ENCODE results near the gene LILRA5.
"Not testable (repeated sequence)": the region's sequence is repeated elsewhere in the genome, so short reads cannot be mapped to it uniquely, and the experiment has no call there.

Gene LILRA5

DNA sequence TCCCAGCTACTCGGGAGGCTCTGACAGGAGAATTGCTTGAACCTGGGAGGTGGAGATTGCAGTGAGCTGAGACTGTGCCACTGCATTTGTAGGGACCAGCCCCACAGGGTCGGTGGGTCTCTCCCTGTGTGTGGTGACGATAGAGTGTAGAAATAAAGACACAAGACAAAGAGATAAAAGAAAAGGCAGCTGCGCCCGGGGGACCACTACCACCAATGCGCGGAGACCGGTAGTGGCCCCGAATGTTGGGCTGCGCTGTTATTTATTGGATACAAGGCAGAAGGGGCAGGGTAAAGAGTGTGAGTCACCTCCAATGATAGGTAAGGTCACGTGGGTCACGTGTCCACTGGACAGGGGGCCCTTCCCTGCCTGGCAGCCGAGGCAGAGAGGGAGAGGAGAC, 9.3 kb upstream of the LILRA5 start:
- not testable (repeated sequence) for H3K27me3 Mint-ChIP-seq; H3K4me3 Mint-ChIP-seq; H3K9me3 Mint-ChIP-seq (ENCODE audit: low read depth); H3K27ac Mint-ChIP-seq; H3K36me3 Mint-ChIP-seq
- H3K4me1 Mint-ChIP-seq (ENCODE audit: low read depth): peaks cover 13% of the 10 kb centered on the region

DNA sequence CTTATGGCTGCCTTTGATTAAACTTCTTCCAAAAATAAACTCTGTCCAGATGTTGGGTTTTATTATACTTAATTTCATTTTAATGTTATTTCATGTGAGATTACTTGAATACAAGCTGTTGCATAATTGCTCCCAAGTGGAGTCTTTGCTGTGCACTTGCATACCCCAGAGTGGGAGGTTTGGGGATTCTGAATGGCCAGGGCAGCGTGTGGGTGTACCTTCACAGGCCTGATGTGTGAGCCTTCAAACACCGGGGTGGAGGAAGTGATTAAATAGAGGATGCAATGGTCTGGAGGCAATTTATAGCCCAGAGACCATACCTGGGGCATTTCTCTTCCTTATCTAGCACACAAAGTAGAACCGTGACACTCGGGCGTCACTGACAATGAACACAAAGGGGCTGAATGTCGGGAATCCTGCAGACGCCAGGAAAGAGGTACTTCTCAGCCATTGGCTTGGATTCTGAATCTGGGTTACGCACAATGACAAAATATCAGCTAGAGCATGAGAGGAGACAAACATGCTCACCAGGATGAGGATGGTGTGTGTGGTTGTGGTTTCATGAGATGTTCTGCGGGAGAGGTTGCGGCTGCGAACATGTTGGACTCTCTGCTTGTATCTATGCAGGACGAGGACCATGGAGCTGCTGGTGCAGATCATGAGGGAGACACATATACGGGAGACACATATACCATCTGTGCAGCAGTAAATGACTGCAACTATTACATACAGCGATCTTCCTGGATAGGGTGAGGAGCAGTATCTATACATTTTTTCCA, 7.1 kb upstream of the LILRA5 start:
- Mint-ChIP-seq H3K36me3 (no peaks in the 10 kb centered on the region), H3K4me1 (ENCODE audit: low read depth) (no peaks in the 10 kb centered on the region), H3K27me3 (peaks cover 4% of the 10 kb centered on the region), H3K4me3 (no peak overlapping the region), H3K27ac (no peak overlapping the region), H3K9me3 (ENCODE audit: low read depth) (no peaks in the 10 kb centered on the region)

DNA sequence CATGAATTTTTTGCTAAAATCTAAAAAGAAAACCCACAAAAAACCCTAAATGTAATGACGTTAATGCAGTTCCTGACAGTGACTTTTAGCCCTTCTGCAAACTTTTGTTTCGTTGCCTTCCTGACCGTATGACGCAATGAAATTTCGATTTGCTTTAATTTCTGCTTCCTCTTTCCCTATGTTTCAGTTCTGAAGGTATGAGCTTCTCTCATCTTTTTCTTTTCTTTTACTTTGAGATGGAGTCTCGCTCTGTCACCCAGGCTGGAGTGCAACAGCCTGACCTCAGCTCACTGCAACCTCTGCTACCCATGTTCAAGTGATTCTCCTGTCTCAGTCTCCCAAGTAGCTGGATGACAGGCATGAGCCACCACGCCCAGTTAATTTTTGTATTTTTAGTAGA, 6.1 kb upstream of the LILRA5 start:
- no peaks in the 10 kb centered on the region for H3K4me1 Mint-ChIP-seq (ENCODE audit: low read depth)
- H3K9me3 Mint-ChIP-seq (ENCODE audit: low read depth): no peaks in the 10 kb centered on the region
- peaks cover 7% of the 10 kb centered on the region for H3K27me3 Mint-ChIP-seq
- no peak overlapping the region for H3K27ac Mint-ChIP-seq
- H3K4me3 Mint-ChIP-seq: no peak overlapping the region
- H3K36me3 Mint-ChIP-seq: no peaks in the 10 kb centered on the region

DNA sequence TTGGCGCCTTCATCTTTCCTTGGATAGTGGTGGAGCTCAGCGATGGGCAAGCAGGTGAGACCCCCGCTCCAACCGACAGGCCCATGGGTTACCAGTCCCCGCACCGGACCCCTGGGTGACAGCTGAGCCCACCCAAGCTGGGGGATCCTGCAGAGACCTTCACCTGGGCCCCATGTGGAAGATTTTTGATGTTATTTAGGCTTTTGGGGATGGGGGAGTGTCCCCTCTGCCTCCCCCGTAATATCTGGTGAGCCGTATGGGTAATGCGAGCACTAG, 4.9 kb upstream of the LILRA5 start:
- Mint-ChIP-seq H3K27me3 (peaks cover 13% of the 10 kb centered on the region), H3K27ac (no peak overlapping the region), H3K4me3 (no peak overlapping the region), H3K9me3 (ENCODE audit: low read depth) (no peaks in the 10 kb centered on the region), H3K4me1 (ENCODE audit: low read depth) (no peaks in the 10 kb centered on the region), H3K36me3 (no peaks in the 10 kb centered on the region)

DNA sequence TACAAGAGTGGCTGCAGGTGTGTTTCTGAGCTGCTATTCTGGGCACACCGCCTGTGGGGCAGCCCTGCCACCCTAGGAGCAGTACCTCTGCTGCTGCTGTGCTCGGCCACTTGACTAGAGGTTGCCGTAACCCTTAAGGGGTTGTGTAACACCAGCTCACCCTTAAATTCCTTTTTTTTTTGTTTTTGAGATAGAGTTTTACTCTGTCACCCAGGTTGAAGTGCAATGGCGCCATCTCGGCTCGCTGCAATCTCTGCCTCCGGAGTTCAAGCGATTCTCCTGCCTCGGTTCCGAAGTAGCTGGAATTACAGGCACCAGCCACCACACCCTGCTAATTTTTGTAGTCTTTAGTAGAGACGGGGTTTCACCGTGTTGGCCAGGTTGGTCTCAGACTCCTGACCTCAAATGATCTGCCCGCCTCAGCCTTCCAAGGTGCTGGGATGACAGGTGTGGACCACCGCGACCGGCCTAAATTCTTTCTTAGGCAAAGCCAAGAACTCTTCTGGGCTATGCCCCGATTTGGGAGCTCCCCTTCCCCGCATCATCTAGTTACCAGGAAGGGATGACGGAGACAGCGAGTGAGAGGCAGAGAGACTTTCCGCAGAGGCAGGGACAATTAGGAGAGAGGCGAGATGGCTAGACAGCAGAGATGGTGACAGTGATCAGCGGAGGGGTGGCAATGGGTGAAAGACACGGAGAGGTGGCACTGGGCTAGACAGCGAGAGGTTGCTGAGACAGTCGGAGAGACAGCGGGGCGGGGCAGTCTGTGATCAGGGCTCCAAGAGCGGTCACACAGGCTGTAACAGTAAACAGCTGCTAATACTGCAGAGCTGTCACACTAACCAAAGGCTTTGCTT, 4.4 kb upstream of the LILRA5 start:
- no peaks in the 10 kb centered on the region for H3K4me1 Mint-ChIP-seq (ENCODE audit: low read depth)
- no peaks in the 10 kb centered on the region for H3K36me3 Mint-ChIP-seq
- H3K9me3 Mint-ChIP-seq (ENCODE audit: low read depth): no peaks in the 10 kb centered on the region
- no peak overlapping the region for H3K27ac Mint-ChIP-seq
- no peak overlapping the region for H3K4me3 Mint-ChIP-seq
- peaks cover 14% of the 10 kb centered on the region for H3K27me3 Mint-ChIP-seq

DNA sequence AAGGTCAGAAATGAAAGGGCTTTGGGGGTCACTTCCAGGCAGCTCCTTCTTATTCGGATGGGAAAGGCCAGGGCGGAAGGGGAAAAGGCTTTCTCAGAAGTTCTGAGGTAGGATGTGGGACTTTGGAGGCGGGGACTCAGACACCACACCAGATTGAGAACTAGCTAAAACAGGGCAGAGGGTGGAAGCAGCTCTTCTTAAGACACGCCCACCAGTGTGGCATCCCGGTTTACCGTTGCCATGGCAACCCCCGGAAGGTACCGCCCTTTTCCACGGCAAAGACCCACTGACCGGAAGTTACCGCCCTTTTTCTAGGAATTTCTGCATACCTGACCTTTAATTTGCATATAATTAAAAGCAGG, 3.8 kb upstream of the LILRA5 start:
- peaks cover 14% of the 10 kb centered on the region for H3K27me3 Mint-ChIP-seq

DNA sequence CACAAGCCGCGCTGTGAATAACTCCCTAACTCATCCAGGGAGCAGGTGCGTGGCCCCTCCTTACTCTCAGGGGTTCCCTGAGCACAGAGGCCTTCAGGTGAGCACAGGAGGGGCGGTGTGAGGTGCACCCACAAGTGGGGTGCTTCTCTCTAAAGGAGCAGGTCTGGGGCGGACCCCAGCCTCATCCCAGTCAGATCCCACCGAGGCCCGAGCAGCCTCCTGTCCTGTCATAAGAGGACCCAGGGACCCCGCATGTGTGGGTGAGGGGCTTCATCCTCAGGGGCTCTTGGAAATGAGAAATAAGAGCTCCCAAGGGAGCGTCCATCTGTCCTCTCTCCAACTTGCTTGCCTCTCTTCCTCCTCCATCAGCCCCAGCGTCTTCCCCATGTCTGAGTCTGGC, 3.0 kb upstream of the LILRA5 start:
- Mint-ChIP-seq H3K4me1 (ENCODE audit: low read depth) (no peaks in the 10 kb centered on the region), H3K36me3 (no peaks in the 10 kb centered on the region), H3K4me3 (no peak overlapping the region), H3K27ac (no peak overlapping the region), H3K27me3 (peaks cover 15% of the 10 kb centered on the region), H3K9me3 (ENCODE audit: low read depth) (no peaks in the 10 kb centered on the region)

More for the DNA sequence above, 3.8 kb upstream of the LILRA5 start:
- Mint-ChIP-seq H3K9me3 (ENCODE audit: low read depth) (no peaks in the 10 kb centered on the region), H3K4me3 (no peak overlapping the region), H3K27ac (no peak overlapping the region), H3K4me1 (ENCODE audit: low read depth) (no peaks in the 10 kb centered on the region), H3K36me3 (no peaks in the 10 kb centered on the region)

DNA sequence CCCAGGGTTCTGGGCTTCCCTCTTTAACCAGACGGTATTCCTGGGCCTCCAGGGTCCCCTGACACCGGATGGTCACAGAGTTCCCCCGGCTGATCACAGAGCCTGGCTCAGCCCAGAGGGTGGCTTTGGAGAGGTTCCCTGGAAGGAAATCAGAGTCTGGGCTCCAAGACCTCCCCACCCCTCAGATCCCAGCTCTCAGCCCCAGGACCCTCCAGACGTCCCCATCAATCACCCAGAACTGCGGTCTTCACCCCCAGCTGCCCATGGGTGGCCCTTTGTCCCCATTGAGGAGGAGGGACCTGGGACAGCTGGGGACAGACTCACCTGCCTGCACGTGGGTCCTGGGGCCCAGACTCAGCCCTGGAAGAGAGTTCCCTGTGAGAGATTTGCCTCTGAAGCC, 955 bp downstream of the LILRA5 start:
- Mint-ChIP-seq H3K4me3 (no peak overlapping the region), H3K36me3 (no peaks in the 10 kb centered on the region), H3K9me3 (ENCODE audit: low read depth) (no peaks in the 10 kb centered on the region), H3K27me3 (peaks cover 16% of the 10 kb centered on the region), H3K27ac (no peak overlapping the region), H3K4me1 (ENCODE audit: low read depth) (no peaks in the 10 kb centered on the region)

DNA sequence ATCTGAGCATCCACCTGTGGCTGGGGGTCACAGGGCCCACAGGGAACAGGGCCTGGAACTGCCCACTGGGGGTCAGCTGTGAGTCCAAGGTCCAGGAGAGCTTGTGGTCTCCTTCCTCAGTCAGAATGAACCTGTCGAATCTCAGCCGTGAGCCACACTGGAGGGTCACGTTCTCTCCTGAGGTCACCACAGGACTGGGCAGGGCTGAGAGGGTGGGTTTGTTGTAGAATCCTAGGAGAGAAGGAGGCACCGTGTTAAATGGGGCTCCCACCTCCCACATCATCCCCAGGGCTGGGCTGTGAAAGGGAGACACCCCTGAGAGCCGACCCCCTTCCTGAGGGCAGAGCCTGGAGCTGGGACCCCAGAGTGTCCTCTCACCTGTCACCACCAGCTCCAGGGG, 1.5 kb downstream of the LILRA5 start:
- H3K27ac Mint-ChIP-seq: no peak overlapping the region
- H3K4me3 Mint-ChIP-seq: no peak overlapping the region
- peaks cover 18% of the 10 kb centered on the region for H3K27me3 Mint-ChIP-seq
- H3K4me1 Mint-ChIP-seq (ENCODE audit: low read depth): no peaks in the 10 kb centered on the region
- H3K9me3 Mint-ChIP-seq (ENCODE audit: low read depth): no peaks in the 10 kb centered on the region
- no peaks in the 10 kb centered on the region for H3K36me3 Mint-ChIP-seq

DNA sequence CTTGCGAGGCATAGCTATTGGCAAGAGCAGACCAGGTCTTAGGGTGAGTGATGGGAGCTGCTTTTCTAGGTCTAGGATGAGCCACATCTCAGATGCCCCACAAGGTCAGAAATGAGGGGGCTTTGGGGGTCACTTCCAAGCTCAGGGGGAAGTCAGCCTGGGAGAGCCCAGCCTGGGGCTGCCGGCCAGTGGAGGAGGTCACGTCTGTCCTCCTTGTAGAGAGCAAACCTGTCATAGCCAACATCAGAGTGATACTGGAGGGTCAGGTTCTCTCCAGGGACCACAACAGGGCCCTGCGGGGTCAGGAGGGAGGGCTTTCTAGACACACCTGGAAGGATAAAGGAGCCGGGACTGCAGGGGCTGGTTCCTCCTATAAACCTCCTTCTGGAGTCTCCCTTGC, 2.4 kb downstream of the LILRA5 start:
- H3K27ac Mint-ChIP-seq: no peak overlapping the region

DNA sequence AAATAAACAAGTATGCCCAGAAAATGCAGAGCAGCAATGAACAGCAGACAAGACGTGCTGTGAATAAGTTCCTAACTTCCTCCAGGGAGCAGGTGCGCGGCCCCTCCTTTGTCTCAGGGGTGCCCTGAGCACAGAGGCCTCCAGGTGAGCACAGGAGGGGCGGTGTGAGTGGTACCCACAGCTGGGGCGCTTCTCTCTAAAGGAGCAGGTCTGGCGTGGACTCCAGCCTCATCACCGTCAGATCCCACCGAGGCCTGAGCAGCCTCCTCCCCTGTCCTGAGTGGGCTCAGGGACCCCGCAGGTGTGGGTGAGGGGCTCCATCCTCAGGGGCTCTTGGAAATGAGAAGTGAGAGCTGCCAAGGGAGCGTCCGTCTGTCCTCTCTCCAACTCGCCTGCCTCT, 3.2 kb downstream of the LILRA5 start:
- Mint-ChIP-seq H3K27me3 (peaks cover 18% of the 10 kb centered on the region), H3K9me3 (ENCODE audit: low read depth) (no peaks in the 10 kb centered on the region), H3K27ac (no peak overlapping the region), H3K36me3 (no peaks in the 10 kb centered on the region), H3K4me1 (ENCODE audit: low read depth) (peaks cover 4% of the 10 kb centered on the region), H3K4me3 (no peak overlapping the region)

More for the DNA sequence above, 2.4 kb downstream of the LILRA5 start:
- H3K4me1 Mint-ChIP-seq (ENCODE audit: low read depth): no peaks in the 10 kb centered on the region
- H3K4me3 Mint-ChIP-seq: no peak overlapping the region
- no peaks in the 10 kb centered on the region for H3K9me3 Mint-ChIP-seq (ENCODE audit: low read depth)
- H3K36me3 Mint-ChIP-seq: no peaks in the 10 kb centered on the region
- peaks cover 18% of the 10 kb centered on the region for H3K27me3 Mint-ChIP-seq

DNA sequence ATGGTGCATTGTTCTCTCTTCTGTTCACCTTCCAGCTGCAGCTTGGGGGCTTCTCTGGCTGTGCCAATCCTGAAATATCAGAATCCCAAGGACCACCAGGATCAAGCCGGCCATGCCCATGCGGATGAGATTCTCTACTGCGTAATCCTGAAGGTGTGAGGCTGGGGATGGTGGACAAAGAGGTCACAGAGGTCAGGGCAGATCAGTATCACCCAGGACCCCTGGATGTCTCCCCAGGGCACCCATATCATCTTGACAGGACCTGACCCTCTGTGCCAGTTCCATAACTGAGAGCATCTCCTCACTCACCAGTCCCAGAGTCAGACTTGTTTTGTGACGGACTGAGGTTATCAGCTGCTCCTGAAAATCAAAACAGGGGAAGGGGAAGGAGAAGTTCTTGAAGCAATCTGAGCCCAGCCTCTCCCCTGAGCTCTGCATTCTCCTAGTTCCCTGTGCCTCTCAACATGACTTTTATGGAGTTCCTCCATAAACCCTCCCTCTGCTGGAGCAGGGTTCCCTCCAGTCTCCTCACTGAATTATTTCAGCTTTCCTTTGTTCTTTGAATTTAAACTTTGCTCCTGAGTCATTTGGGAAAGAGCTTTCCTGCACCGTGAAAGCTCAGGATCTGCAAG, 5.5 kb downstream of the LILRA5 start:
- no peak overlapping the region for H3K27ac Mint-ChIP-seq
- H3K9me3 Mint-ChIP-seq (ENCODE audit: low read depth): no peaks in the 10 kb centered on the region
- H3K4me3 Mint-ChIP-seq: no peak overlapping the region
- peaks cover 16% of the 10 kb centered on the region for H3K4me1 Mint-ChIP-seq (ENCODE audit: low read depth)
- H3K27me3 Mint-ChIP-seq: peaks cover 9% of the 10 kb centered on the region
- no peaks in the 10 kb centered on the region for H3K36me3 Mint-ChIP-seq

DNA sequence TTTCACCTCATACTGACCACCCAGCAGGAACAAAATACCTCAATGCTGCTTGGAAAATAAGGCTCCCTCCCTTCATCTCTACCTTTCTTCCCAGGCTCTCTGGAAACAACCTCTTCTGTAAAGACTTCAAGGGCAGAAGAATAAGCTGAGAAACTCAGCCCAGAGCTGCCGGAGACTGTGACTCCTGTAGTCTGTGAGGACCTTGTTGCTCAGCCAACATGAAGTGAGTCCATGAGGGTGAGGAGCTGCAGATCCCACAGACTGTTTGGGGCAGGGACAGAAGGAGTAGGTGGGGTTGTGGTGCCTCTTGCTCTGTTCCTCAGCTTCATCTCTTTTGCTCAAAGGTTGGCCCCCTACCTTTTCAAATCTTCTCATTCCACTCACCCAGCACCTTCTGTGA, 7.8 kb downstream of the LILRA5 start:
- Mint-ChIP-seq H3K9me3 (ENCODE audit: low read depth) (no peaks in the 10 kb centered on the region), H3K27me3 (peaks cover 6% of the 10 kb centered on the region), H3K36me3 (no peaks in the 10 kb centered on the region), H3K27ac (no peak overlapping the region), H3K4me3 (no peak overlapping the region), H3K4me1 (ENCODE audit: low read depth) (peaks cover 16% of the 10 kb centered on the region)

DNA sequence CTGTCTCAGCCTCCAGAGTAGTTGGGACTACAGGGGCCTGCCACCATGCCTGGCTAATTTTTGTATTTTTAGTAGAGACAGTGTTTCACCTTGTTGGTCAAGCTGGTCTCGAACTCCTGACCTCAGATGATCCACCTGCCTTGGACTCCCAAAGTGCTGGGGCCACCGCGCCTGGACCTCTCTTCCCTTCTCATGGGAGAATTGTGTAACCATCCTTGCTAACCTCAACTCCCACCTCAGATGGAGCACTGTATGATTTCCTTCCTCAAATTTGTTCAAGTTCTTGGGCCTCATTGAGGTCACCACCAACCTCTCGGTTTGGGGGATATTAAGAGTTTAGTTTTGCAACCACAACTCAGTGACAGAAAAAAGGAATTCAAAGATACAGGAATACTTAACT, 10.7 kb downstream of the LILRA5 start:
- no peak overlapping the region for H3K4me3 Mint-ChIP-seq
- peaks cover 16% of the 10 kb centered on the region for H3K4me1 Mint-ChIP-seq (ENCODE audit: low read depth)
- H3K27ac Mint-ChIP-seq: no peak overlapping the region
- no peaks in the 10 kb centered on the region for H3K9me3 Mint-ChIP-seq (ENCODE audit: low read depth)
- H3K36me3 Mint-ChIP-seq: no peaks in the 10 kb centered on the region
- H3K27me3 Mint-ChIP-seq: peaks cover 3% of the 10 kb centered on the region

DNA sequence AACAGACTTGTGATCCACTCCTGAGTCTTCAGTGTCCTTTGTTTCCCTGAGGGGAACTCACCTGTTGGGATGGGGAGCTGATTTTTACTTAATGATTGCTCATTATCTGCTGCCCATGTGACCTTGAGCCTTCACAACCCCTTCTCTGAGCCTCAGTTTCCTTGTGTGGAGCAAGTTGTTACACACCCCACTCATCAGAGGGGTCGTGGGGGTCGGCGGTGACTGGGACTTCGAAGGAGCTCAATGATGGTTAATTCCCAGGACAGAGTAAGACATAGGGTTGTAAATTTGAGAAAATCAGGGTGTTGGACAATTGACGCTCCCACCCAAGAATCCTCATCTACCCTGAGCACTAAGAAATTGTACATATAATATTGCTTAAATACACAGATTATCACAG, 13.5 kb downstream of the LILRA5 start:
- Mint-ChIP-seq H3K27me3 (peaks cover under 1% of the 10 kb centered on the region), H3K36me3 (no peaks in the 10 kb centered on the region), H3K9me3 (ENCODE audit: low read depth) (no peaks in the 10 kb centered on the region), H3K4me1 (ENCODE audit: low read depth) (peaks cover 10% of the 10 kb centered on the region), H3K4me3 (no peak overlapping the region), H3K27ac (no peak overlapping the region)

All from activated naive CD8-positive, alpha-beta T cell (primary cell).